ENCODE data around the gene TSGA10IP. TPM values are rescaled to one million over a fixed set of nuclear protein-coding genes. Genes with fewer than 3 reads are reported as not detected.

TSGA10IP gene
- total and polyA plus RNA-seq, 10 of the 15 experiments (the other 5 are each of a cell fraction or from before 2014, with no cell fraction given), result not detected

DNA sequence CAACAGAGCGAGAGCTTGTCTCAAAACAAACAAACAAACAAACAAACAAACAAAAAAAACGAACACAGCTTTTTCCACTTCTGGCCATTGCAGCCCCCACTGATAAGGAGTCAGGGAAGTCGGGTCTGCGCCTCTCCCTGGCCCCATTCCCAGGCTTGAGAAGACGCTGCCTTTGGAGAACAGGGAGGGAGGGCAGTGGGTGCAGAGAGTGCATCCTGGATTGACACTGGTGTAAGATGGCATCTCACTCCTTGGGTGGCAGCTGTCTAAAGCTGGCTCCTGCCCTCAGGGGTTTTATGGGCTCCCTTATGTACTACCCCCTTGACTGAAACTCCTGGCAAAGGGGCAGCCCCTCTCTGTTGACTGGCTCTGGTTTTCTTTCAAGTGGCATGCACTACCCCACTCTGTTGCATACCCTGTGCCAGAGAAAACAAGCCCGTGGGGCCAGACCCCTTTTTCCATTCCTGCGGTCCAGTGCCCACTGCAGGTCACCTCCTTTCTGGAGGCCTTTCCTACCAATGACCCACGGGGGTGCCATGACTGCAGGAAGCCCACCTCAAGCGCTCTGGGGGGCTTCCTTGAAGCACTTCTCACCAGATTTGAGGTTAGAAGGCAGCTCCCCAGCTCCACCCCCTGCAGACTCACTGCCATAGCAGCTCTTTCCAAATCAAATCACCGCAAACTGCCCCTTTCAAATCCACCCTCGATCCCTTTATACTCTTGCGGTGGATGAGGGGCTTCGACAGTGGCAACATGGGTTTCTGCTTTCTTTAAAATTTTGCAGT, 13.3 kb upstream of the TSGA10IP start:
- Histone ChIP-seq H3K27ac (ENCODE audit: control insufficient read depth, insufficient read depth) (no peak overlapping the region), H4K20me1 (ENCODE audit: control insufficient read depth, insufficient read depth) (no peaks in the 10 kb centered on the region), H3K4me1 (ENCODE audit: control insufficient read depth, insufficient read depth, low read length) (peaks cover 20% of the 10 kb centered on the region), H3K4me3 (no peak overlapping the region), H3K9ac (ENCODE audit: control insufficient read depth, insufficient read depth, low read length) (no peak overlapping the region), H3K9me3 (replicated peaks; ENCODE audit: control insufficient read depth, insufficient read depth, low read length) (no peaks in the 10 kb centered on the region), H3K4me2 (ENCODE audit: control insufficient read depth, insufficient read depth) (no peak overlapping the region), H3K79me2 (ENCODE audit: control insufficient read depth, insufficient read depth, low read length) (no peaks in the 10 kb centered on the region), H3K27me3 (replicated peaks in 1 of 2; ENCODE audit: control insufficient read depth in 2 of 2, insufficient read depth in 2 of 2, low read length in 1 of 2) (no peaks in the 10 kb centered on the region), H3K36me3 (ENCODE audit: control insufficient read depth in 2 of 2, insufficient read depth in 2 of 2, low read length in 1 of 2) (no peaks in the 10 kb centered on the region), H2AFZ (ENCODE audit: control insufficient read depth, low read depth, low read length) (peak overlapping the region; percentile 42)
- ATAC-seq (no peak), DNase-seq (ENCODE audit: low read depth, low spot score) (no peak), FAIRE-seq (no peak)
- CTCF ChIA-PET, result interaction anchor here (1.1 to 3.1 kb wide), 6 partner anchors 10 to 47 kb away, joined by 3 to 16 read pairs (median 8); partner anchors contain the start of genes CCDC85B and FIBP
- TF ChIP-seq, protein P1, sequence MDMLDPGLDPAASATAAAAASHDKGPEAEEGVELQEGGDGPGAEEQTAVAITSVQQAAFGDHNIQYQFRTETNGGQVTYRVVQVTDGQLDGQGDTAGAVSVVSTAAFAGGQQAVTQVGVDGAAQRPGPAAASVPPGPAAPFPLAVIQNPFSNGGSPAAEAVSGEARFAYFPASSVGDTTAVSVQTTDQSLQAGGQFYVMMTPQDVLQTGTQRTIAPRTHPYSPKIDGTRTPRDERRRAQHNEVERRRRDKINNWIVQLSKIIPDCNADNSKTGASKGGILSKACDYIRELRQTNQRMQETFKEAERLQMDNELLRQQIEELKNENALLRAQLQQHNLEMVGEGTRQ (IDR thresholded peaks at IDR 0.05; ENCODE audit: borderline replicate concordance, low read depth, low read length), result no peak
- TF ChIP-seq RAD21 (IDR thresholded peaks at IDR 0.05; ENCODE audit: insufficient read depth, low read depth, low read length) (0 out of 2 replicates have a peak, but pooled peaks have one; percentile 5), EP300 (IDR thresholded peaks at IDR 0.05; ENCODE audit: borderline replicate concordance in 1 of 2, control insufficient read depth in 1 of 2, low read depth in 2 of 2, low read length in 2 of 2) (no peak)
- TF ChIP-seq, protein P2, sequence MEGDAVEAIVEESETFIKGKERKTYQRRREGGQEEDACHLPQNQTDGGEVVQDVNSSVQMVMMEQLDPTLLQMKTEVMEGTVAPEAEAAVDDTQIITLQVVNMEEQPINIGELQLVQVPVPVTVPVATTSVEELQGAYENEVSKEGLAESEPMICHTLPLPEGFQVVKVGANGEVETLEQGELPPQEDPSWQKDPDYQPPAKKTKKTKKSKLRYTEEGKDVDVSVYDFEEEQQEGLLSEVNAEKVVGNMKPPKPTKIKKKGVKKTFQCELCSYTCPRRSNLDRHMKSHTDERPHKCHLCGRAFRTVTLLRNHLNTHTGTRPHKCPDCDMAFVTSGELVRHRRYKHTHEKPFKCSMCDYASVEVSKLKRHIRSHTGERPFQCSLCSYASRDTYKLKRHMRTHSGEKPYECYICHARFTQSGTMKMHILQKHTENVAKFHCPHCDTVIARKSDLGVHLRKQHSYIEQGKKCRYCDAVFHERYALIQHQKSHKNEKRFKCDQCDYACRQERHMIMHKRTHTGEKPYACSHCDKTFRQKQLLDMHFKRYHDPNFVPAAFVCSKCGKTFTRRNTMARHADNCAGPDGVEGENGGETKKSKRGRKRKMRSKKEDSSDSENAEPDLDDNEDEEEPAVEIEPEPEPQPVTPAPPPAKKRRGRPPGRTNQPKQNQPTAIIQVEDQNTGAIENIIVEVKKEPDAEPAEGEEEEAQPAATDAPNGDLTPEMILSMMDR (IDR thresholded peaks at IDR 0.05 in 2 of 3, conservative IDR thresholded peaks at IDR 0.05 in 1 of 3; ENCODE audit: control insufficient read depth in 2 of 3, extremely low read depth in 1 of 3, insufficient read depth in 1 of 3, low read depth in 3 of 3, low read length in 3 of 3), result 0 out of 6 replicates have a peak, but pooled peaks of 1 of the 3 experiments have one; percentile 4
- no TSS peak for BruUV-seq (replicated peaks)
- SMC1A ChIA-PET (ENCODE audit: uncharacterized antibody, unreplicated experiment), result interaction anchor here (1.3 to 1.7 kb wide), 3 partner anchors 9 to 45 kb away, joined by 3 to 4 read pairs (median 3); no protein-coding TSS in a partner anchor
- 68% methylated on average over 13 of the region's 13 CpGs for WGBS (ENCODE audit: insufficient coverage, insufficient replicate concordance, low lambda C conversion rate, missing lambda C conversion rate)
- POLR2A ChIA-PET, result interaction anchor here (0.6 to 2.1 kb wide), 3 partner anchors 9 to 50 kb away, joined by 3 to 6 read pairs (median 5); partner anchors contain the start of gene FIBP
- intact Hi-C loops (cut with micrococcal nuclease; ENCODE audit: unreplicated experiment), result no loop called here
- RAD21 ChIA-PET (ENCODE audit: unreplicated experiment), result interaction anchor here (1.3 to 2.2 kb wide), 2 partner anchors 12 to 47 kb away, joined by 3 to 8 read pairs; no protein-coding TSS in a partner anchor
- in situ Hi-C loops (cut with MboI), result no loop called here
